Measurements from ENCODE around the gene SLC8A2.

- TF ChIP-seq CTCF (conservative IDR thresholded peaks at IDR 0.05; ENCODE audit: low read depth in 2 of 2) (no peak), CREB1 (CRISPR knock-in tag; IDR thresholded peaks at IDR 0.05; ENCODE audit: low read depth) (no peak), EZH2 (IDR thresholded peaks at IDR 0.05; ENCODE audit: low read depth, unreplicated experiment) (no peak), POLR2AphosphoS5 (IDR thresholded peaks at IDR 0.05; ENCODE audit: low read depth) (no peak), REST (IDR thresholded peaks at IDR 0.05; ENCODE audit: unreplicated experiment) (no peak), STAT1 (IDR thresholded peaks at IDR 0.05; ENCODE audit: unreplicated experiment) (no peak), EZH2phosphoT487 (IDR thresholded peaks at IDR 0.05; ENCODE audit: unreplicated experiment) (no peak), JUNB (IDR thresholded peaks at IDR 0.05; ENCODE audit: unreplicated experiment) (no peak), ETS1 (IDR thresholded peaks at IDR 0.05) (no peak), NANOG (IDR thresholded peaks at IDR 0.05; ENCODE audit: borderline replicate concordance) (no peak), ZNF114 (CRISPR knock-in tag; IDR thresholded peaks at IDR 0.05) (no peak), ZNF462 (CRISPR knock-in tag; IDR thresholded peaks at IDR 0.05) (no peak)
Observed at GRCh38 chr19:47469719-47470118, 2.0 kb downstream of the SLC8A2 start.
